ENCODE data around the gene GNA15.
"Not testable (repeated sequence)": the region's sequence is repeated elsewhere in the genome, so short reads cannot be mapped to it uniquely, and the experiment has no call there.

The GNA15 gene

GRCh38 chr19:3190921-3191805 is 55.3 kb downstream of the GNA15 start:
- DNase-seq (ENCODE audit: low read depth in 2 of 2): no peak

- DNase-seq (ENCODE audit: low read depth in 2 of 2): not testable (repeated sequence)
Measured at GRCh38 chr19:3191806-3192104, 55.9 kb downstream of the GNA15 start.

- DNase-seq (ENCODE audit: low read depth in 2 of 2): no peak
Measured at GRCh38 chr19:3192228-3192635, 56.4 kb downstream of the GNA15 start.

GRCh38 chr19:3192684-3193083 is 56.9 kb downstream of the GNA15 start:
- no peak for DNase-seq (ENCODE audit: low read depth in 2 of 2)

- no peak for DNase-seq (ENCODE audit: low read depth in 2 of 2)
Measured at GRCh38 chr19:3193256-3194105, 57.6 kb downstream of the GNA15 start.

GRCh38 chr19:3194106-3195087 is 58.6 kb downstream of the GNA15 start:
- DNase-seq (ENCODE audit: low read depth in 2 of 2): no peak

GRCh38 chr19:3196064-3196932 is 60.5 kb downstream of the GNA15 start:
- DNase-seq (ENCODE audit: low read depth in 2 of 2): no peak

- DNase-seq (ENCODE audit: low read depth in 2 of 2): no peak
Measured at GRCh38 chr19:3196933-3197205, 61.0 kb downstream of the GNA15 start.

- DNase-seq (ENCODE audit: low read depth in 2 of 2): no peak
Measured at GRCh38 chr19:3198901-3199700, 63.3 kb downstream of the GNA15 start.

GRCh38 chr19:3201072-3201700 is 65.4 kb downstream of the GNA15 start:
- no peak for DNase-seq (ENCODE audit: low read depth in 2 of 2)

GRCh38 chr19:3201911-3202310 is 66.1 kb downstream of the GNA15 start:
- DNase-seq (ENCODE audit: low read depth in 2 of 2): no peak

GRCh38 chr19:3202346-3202745 is 66.5 kb downstream of the GNA15 start:
- no peak for DNase-seq (ENCODE audit: low read depth in 2 of 2)

- DNase-seq (ENCODE audit: low read depth in 2 of 2): not testable (repeated sequence)
Measured at GRCh38 chr19:3202895-3203294, 67.1 kb downstream of the GNA15 start.

GRCh38 chr19:3203805-3204645 is 68.2 kb downstream of the GNA15 start:
- no peak for DNase-seq (ENCODE audit: low read depth in 2 of 2)

GRCh38 chr19:3204646-3205275 is 68.9 kb downstream of the GNA15 start:
- DNase-seq (ENCODE audit: low read depth in 2 of 2): no peak

- no peak for DNase-seq (ENCODE audit: low read depth in 2 of 2)
Measured at GRCh38 chr19:3206216-3206953, 70.6 kb downstream of the GNA15 start.

GRCh38 chr19:3207461-3208242 is 71.8 kb downstream of the GNA15 start:
- DNase-seq (ENCODE audit: low read depth in 2 of 2): no peak

Measured in activated CD8-positive, alpha-beta memory T cell treated with anti-CD3 and anti-CD28 coated beads for 4 hours (primary cell).